ENCODE measurements around the gene EBF3. TPM values are rescaled to one million over a fixed set of nuclear protein-coding genes. Genes with fewer than 3 reads are reported as not detected.

EBF3 gene
- total RNA-seq, 4 donors from 2014 or later, result 1.4 to 4.2 (median 2.4) TPM

DNA sequence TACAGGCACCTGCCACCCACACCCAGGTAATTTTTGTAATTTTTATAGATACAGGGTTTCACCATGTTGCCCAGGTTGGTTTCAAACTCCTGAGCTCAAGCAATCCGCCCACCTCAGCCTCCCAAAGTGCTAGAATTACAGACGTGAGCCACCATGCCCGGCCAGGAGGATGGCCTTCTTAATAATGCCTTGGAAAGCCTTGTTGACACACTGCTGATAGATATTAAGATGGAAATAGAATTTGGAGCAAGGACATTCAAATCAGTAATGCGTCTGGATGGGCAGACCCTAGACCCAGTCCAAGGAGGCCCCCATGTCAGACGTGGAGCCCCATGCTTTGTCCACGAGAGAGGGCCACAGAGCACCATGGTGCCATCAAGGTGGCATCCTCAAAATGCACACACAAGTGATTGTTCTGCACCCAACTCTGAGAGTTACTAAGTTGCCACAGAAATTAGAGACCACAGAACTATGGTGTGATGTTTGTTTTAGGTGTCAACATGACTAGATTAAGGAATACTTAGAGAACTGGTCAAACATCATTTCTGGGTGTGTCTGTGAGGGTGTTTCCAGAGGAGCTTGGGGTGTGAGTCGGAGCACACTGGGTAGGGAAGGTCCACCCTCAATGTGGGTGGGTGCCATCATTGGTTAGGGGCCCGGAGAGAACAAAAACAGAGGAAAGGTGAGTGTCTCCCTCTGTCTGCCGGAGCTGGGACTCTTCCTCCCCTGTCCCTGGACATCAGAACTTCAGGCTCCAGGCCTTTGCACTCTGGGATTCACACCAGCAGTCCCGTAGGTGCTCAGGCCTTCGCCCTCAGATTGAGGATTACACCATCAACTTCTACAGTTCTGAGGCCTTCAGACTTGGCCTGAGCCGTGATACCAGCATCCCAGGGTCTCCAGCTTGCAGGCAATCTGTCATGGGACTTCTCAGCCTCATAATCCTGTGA, 34.5 kb downstream of the EBF3 start:
- Histone ChIP-seq H3K36me3 (no peaks in the 10 kb centered on the region), H3K4me3 (no peak overlapping the region), H3K27ac (no peak overlapping the region), H3K9me3 (no peaks in the 10 kb centered on the region), H3K4me1 (no peaks in the 10 kb centered on the region), H3K27me3 (no peaks in the 10 kb centered on the region)
- DNase-seq (ENCODE audit: low spot score in 2 of 2), result peak in 1 of 2 donors; percentile 43
- no peak for TF ChIP-seq EP300 (IDR thresholded peaks at IDR 0.05)
- TF ChIP-seq, protein P1, sequence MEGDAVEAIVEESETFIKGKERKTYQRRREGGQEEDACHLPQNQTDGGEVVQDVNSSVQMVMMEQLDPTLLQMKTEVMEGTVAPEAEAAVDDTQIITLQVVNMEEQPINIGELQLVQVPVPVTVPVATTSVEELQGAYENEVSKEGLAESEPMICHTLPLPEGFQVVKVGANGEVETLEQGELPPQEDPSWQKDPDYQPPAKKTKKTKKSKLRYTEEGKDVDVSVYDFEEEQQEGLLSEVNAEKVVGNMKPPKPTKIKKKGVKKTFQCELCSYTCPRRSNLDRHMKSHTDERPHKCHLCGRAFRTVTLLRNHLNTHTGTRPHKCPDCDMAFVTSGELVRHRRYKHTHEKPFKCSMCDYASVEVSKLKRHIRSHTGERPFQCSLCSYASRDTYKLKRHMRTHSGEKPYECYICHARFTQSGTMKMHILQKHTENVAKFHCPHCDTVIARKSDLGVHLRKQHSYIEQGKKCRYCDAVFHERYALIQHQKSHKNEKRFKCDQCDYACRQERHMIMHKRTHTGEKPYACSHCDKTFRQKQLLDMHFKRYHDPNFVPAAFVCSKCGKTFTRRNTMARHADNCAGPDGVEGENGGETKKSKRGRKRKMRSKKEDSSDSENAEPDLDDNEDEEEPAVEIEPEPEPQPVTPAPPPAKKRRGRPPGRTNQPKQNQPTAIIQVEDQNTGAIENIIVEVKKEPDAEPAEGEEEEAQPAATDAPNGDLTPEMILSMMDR (IDR thresholded peaks at IDR 0.05), result no peak
- TF ChIP-seq POLR2AphosphoS5 (IDR thresholded peaks at IDR 0.05), result no peak
- no peak for TF ChIP-seq POLR2A (IDR thresholded peaks at IDR 0.05)
- WGBS, result 79% methylated on average over 12 of the region's 12 CpGs

DNA sequence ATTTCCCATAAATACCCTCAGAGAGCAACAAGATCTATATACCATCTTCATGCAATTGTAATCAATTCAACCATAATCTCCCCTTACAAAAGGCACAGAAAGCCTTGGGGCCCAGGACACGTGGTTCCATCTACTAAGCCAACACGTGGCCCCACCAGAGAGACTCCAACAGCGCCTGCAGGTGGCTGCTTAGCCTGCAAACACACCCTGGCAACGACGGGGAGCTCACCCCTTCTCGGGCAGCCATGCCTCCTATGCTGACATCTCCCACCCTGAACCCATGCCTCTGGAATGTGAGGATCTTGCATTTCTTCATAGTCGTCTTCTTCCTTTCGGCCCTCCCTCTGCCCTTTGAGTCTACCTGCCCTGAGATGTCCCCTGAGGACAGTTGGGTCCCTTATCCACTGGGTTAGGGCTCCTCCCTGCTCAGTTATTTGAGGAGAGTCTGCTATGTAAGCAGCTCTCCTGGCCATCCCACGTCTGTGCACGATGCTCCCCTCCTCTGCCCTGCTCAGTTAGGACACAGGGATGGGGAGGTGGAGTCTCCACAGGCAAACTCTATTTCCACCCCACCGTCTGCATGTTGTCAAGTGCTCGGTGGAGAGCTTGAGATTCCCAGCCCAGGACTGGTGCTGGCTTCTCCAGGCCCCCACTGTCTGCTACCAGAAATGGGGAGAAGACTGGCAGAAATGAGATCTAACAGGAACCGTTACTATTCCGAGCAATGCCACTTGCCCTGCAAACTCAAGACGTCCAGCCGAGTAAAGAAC, 36.5 kb downstream of the EBF3 start:
- H3K27ac ChIP-seq, result no peak overlapping the region
- DNase-seq (ENCODE audit: low spot score in 2 of 2), result peak in 1 of 2 donors; percentile 70
- H3K9me3 ChIP-seq, result no peaks in the 10 kb centered on the region
- no peaks in the 10 kb centered on the region for H3K36me3 ChIP-seq
- H3K4me3 ChIP-seq, result no peak overlapping the region
- no peaks in the 10 kb centered on the region for H3K27me3 ChIP-seq
- WGBS, result 87% methylated on average over 16 of the region's 16 CpGs
- TF ChIP-seq, protein P1 (IDR thresholded peaks at IDR 0.05), result no peak
- TF ChIP-seq EP300 (IDR thresholded peaks at IDR 0.05) (no peak), POLR2A (IDR thresholded peaks at IDR 0.05) (no peak), POLR2AphosphoS5 (IDR thresholded peaks at IDR 0.05) (no peak)
- H3K4me1 ChIP-seq, result no peaks in the 10 kb centered on the region

- WGBS, result 86% methylated on average over 18 of the region's 29 CpGs
- no peak overlapping the region for H3K27ac ChIP-seq
- DNase-seq (ENCODE audit: low spot score in 2 of 2), result no peak
- H3K4me3 ChIP-seq, result no peak overlapping the region
- no peak for TF ChIP-seq POLR2AphosphoS5 (IDR thresholded peaks at IDR 0.05)
- TF ChIP-seq POLR2A (IDR thresholded peaks at IDR 0.05), result no peak
- TF ChIP-seq EP300 (IDR thresholded peaks at IDR 0.05), result no peak
- TF ChIP-seq, protein P1 (IDR thresholded peaks at IDR 0.05), result no peak
- no peaks in the 10 kb centered on the region for H3K9me3 ChIP-seq
- H3K36me3 ChIP-seq, result no peaks in the 10 kb centered on the region
- no peaks in the 10 kb centered on the region for H3K4me1 ChIP-seq
- no peaks in the 10 kb centered on the region for H3K27me3 ChIP-seq
Observed at GRCh38 chr10:129926066-129927055, 37.7 kb downstream of the EBF3 start.

GRCh38 chr10:129924375-129925085, 39.5 kb downstream of the EBF3 start:
- no peak overlapping the region for H3K27ac ChIP-seq
- no peaks in the 10 kb centered on the region for H3K36me3 ChIP-seq
- H3K4me3 ChIP-seq, result no peak overlapping the region
- 80% methylated on average over 16 of the region's 16 CpGs for WGBS
- no peaks in the 10 kb centered on the region for H3K9me3 ChIP-seq
- DNase-seq (ENCODE audit: low spot score in 2 of 2), result peak in 1 of 2 donors; percentile 65
- TF ChIP-seq POLR2A (IDR thresholded peaks at IDR 0.05), result no peak
- no peak for TF ChIP-seq POLR2AphosphoS5 (IDR thresholded peaks at IDR 0.05)
- no peak for TF ChIP-seq EP300 (IDR thresholded peaks at IDR 0.05)
- TF ChIP-seq, protein P1 (IDR thresholded peaks at IDR 0.05), result no peak
- H3K4me1 ChIP-seq, result no peaks in the 10 kb centered on the region
- no peaks in the 10 kb centered on the region for H3K27me3 ChIP-seq

All from suprapubic skin (tissue), 4 donors.